GM12878 (cell line): ENCODE measurements around the gene LDLR. TPM values are rescaled to one million over a fixed set of nuclear protein-coding genes. Genes with fewer than 3 reads are reported as not detected.

Experiments
- ATAC-seq: fragments of 200-7000 bp; cut with Tn5 transposase; 3 replicates; pipeline ENCODE4 v1.9.1; 2020; ENCODE audit warnings: mild to moderate bottlenecking, moderate library complexity
- BruUV-seq: library from RNA; stranded (reverse); fragments of 400-500 nt; replicated peaks from 2 replicates; lab custom pipeline; 2021; lab: Mats Ljungman, UMichigan
- CTCF ChIA-PET: fragments of 300-600 bp; sonication (Branson Sonifier 250); formaldehyde crosslinking; extraction: SDS; loops from one replicate; lab custom pipeline; 2021; ENCODE audit warnings: inconsistent platforms; lab: Yijun Ruan, JAX
- POLR2A ChIA-PET: fragments of 350-600 bp; formaldehyde crosslinking; extraction: SDS; loops from one replicate; lab custom pipeline; 2021; ENCODE audit warnings: inconsistent platforms; lab: Charles Lee
- RAD21 ChIA-PET: fragments of 300-600 bp; sonication (Branson Sonifier 250); formaldehyde crosslinking; loops from one replicate; lab custom pipeline; 2023; ENCODE audit warnings: antibody characterized with exemption; ENCODE audit not compliant: unreplicated experiment; lab: Charles Lee
- SMC1A ChIA-PET: fragments of 300-600 bp; sonication (Branson Sonifier 250); formaldehyde crosslinking; loops from one replicate; lab custom pipeline; 2023; ENCODE audit not compliant: unreplicated experiment, uncharacterized antibody; lab: Charles Lee
- DNase-seq: peaks from one replicate; pipeline ENCODE4 v3.0.0-alpha.2; 2011; ENCODE audit warnings: low read depth, low spot score
- FAIRE-seq: peaks from 3 replicates; lab custom pipeline; 2011; peaks lifted over from hg19 to GRCh38; lab: Jason Lieb, UNC
- H2AFZ ChIP-seq: 2 replicates; pipeline ENCODE4 v1.6.0; 2011; ENCODE audit warnings: low read depth, low read length, control low read depth; ENCODE audit not compliant: control insufficient read depth
- H3K27ac ChIP-seq: 2 replicates; pipeline ENCODE4 v1.5.1; 2011; ENCODE audit warnings: control low read depth; ENCODE audit not compliant: control insufficient read depth, insufficient read depth
- H3K27me3 ChIP-seq, 2 experiments: replicated peaks in 1 of 2; 2 replicates each; pipeline versions ENCODE4 v1.6.0 to v1.6.1; 2011; ENCODE audit warnings: low read length in 1 of 2; ENCODE audit not compliant: control insufficient read depth in 2 of 2, insufficient read depth in 2 of 2
- H3K36me3 ChIP-seq, 2 experiments: 2 replicates each; pipeline ENCODE4 v1.5.1; 2011; ENCODE audit warnings: low read length in 1 of 2; ENCODE audit not compliant: control insufficient read depth in 2 of 2, insufficient read depth in 2 of 2
- H3K4me1 ChIP-seq: 2 replicates; pipeline ENCODE4 v1.6.1; 2011; ENCODE audit warnings: mild to moderate bottlenecking, low read length, moderate library complexity, mixed read lengths; ENCODE audit not compliant: control insufficient read depth, insufficient read depth
- H3K4me2 ChIP-seq: 2 replicates; pipeline ENCODE4 v1.6.0; 2011; ENCODE audit warnings: control low read depth; ENCODE audit not compliant: control insufficient read depth, insufficient read depth
- H3K4me3 ChIP-seq: fragments of 200-600 bp; sonication (generic); 2 replicates; pipeline ENCODE4 v1.5.1; 2016
- H3K79me2 ChIP-seq: 2 replicates; pipeline ENCODE4 v1.6.0; 2011; ENCODE audit warnings: low read length; ENCODE audit not compliant: control insufficient read depth, insufficient read depth
- H3K9ac ChIP-seq: 2 replicates; pipeline ENCODE4 v1.8.0; 2011; ENCODE audit warnings: low read length, control low read depth, mixed read lengths; ENCODE audit not compliant: control insufficient read depth, insufficient read depth
- H3K9me3 ChIP-seq: replicated peaks from 3 replicates; pipeline ENCODE4 v1.5.1; 2011; ENCODE audit warnings: mild to moderate bottlenecking, low read length; ENCODE audit not compliant: control insufficient read depth, insufficient read depth
- H4K20me1 ChIP-seq: 2 replicates; pipeline ENCODE4 v1.6.0; 2011; ENCODE audit not compliant: control insufficient read depth, insufficient read depth
- ATF3 ChIP-seq: IDR thresholded peaks from 2 replicates; pipeline ENCODE4 v1.6.1; 2011; ENCODE audit warnings: low read depth, mild to moderate bottlenecking, low read length, moderate library complexity, borderline replicate concordance; ENCODE audit errors: extremely low read depth
- BACH1 ChIP-seq: fragments of 450-650 bp; IDR thresholded peaks from 2 replicates; pipeline ENCODE4 v1.6.1; 2017; ENCODE audit warnings: mild to moderate bottlenecking, borderline replicate concordance
- CBX3 ChIP-seq: fragments of 200-600 bp; sonication (generic); IDR thresholded peaks from 2 replicates; pipeline ENCODE4 v1.6.1; 2016; ENCODE audit warnings: low read depth, borderline replicate concordance
- E4F1 ChIP-seq: fragments of 450-650 bp; IDR thresholded peaks from 2 replicates; pipeline ENCODE4 v1.6.1; 2018; ENCODE audit warnings: borderline replicate concordance, mild to moderate bottlenecking; ENCODE audit not compliant: partially characterized antibody
- IRF3 ChIP-seq: fragments of 450-650 bp; IDR thresholded peaks from 2 replicates; pipeline ENCODE4 v1.6.1; 2014; ENCODE audit warnings: mild to moderate bottlenecking
- JUND ChIP-seq: IDR thresholded peaks from 2 replicates; pipeline ENCODE4 v1.6.1; 2012; ENCODE audit warnings: low read depth, mild to moderate bottlenecking, low read length, improper control_type of control experiment, moderate library complexity
- MAX ChIP-seq: IDR thresholded peaks from 2 replicates; pipeline ENCODE4 v1.6.1; 2012; ENCODE audit warnings: low read depth, low read length, improper control_type of control experiment
- NFYA ChIP-seq: IDR thresholded peaks from 2 replicates; pipeline ENCODE4 v1.6.1; 2011; ENCODE audit warnings: low read depth, mild to moderate bottlenecking, low read length, improper control_type of control experiment, borderline replicate concordance
- PBX3 ChIP-seq: IDR thresholded peaks from 2 replicates; pipeline ENCODE4 v1.6.1; 2011; ENCODE audit warnings: mild to moderate bottlenecking, low read depth, low read length, moderate library complexity; ENCODE audit not compliant: insufficient replicate concordance
- POLR2AphosphoS5 ChIP-seq: IDR thresholded peaks from 2 replicates; pipeline ENCODE4 v1.6.1; 2011; ENCODE audit warnings: mild to moderate bottlenecking, low read length, inconsistent platforms
- RAD51 ChIP-seq: fragments of 450-650 bp; IDR thresholded peaks from 2 replicates; pipeline ENCODE4 v1.6.1; 2016; ENCODE audit warnings: moderate library complexity, mild to moderate bottlenecking, inconsistent platforms
- RFX5 ChIP-seq: IDR thresholded peaks from 2 replicates; pipeline ENCODE4 v1.6.1; 2011; ENCODE audit warnings: low read depth, low read length, improper control_type of control experiment
- SMARCA5 ChIP-seq: fragments of 450-650 bp; IDR thresholded peaks from 2 replicates; pipeline ENCODE4 v1.6.1; 2017; ENCODE audit warnings: mild to moderate bottlenecking
- YBX1 ChIP-seq: fragments of 450-650 bp; IDR thresholded peaks from 2 replicates; pipeline ENCODE4 v1.6.1; 2016; ENCODE audit warnings: antibody characterized with exemption
- ZNF384 ChIP-seq: IDR thresholded peaks from 2 replicates; pipeline ENCODE4 v1.6.1; 2012; ENCODE audit warnings: low read depth, mild to moderate bottlenecking, low read length, improper control_type of control experiment, borderline replicate concordance
- WGBS: methylation state at CpG from one replicate; pipeline ENCODE4 v1.1.6; 2016; ENCODE audit warnings: low lambda C conversion rate; ENCODE audit not compliant: insufficient replicate concordance, insufficient coverage; ENCODE audit errors: missing lambda C conversion rate; 5-methylcytosine and 5-hydroxymethylcytosine counted together
- in situ Hi-C: fragments of 300-500 bp; cut with MboI; formaldehyde crosslinking; loops from 9 replicates; pipeline ENCODE4 v1.14.3; 2018; ENCODE audit warnings: mixed read lengths
- intact Hi-C: fragments of 100-400 bp; cut with micrococcal nuclease; formaldehyde crosslinking; loops from one replicate; pipeline ENCODE4 v1.14.2; 2022; ENCODE audit not compliant: unreplicated experiment
- polyA plus RNA-seq, 11 experiments: library from polyadenylated mRNA; depleted of rRNA in 4 of 11; unstranded in 6 of 11; stranded (reverse) in 5 of 11; fragments of >200 nt; fragmentation: Nextera tagmentation in 4 of 11; fragmentation: Illumina TruSeq in 1 of 11; extraction: Ambion mirVana in 4 of 11; extraction: Trizol in 1 of 11; gene quantifications; 1 replicate in 1 of 11; 2 replicates in 10 of 11; pipeline versions ENCODE4 v1.2.1 to v1.2.3, GENCODE V29; 2011 to 2016; ENCODE audit warnings: inconsistent platforms in 2 of 11, missing spikeins in 2 of 11, low read depth in 1 of 11
- total RNA-seq, 4 experiments: library from RNA; depleted of rRNA in 3 of 4; stranded (reverse); fragments of >200 nt in 3 of 4; fragmentation: Illumina TruSeq in 1 of 4; extraction: Trizol in 1 of 4; gene quantifications; 2 replicates each; pipeline versions ENCODE4 v1.2.1 to v1.2.3, GENCODE V29; 2013 to 2021

LDLR gene
- total and polyA plus RNA-seq, 10 of the 15 experiments (the other 5 are each of a cell fraction or from before 2014, with no cell fraction given): 11.3 to 59.2 (median 27.3) TPM

- H3K4me3 ChIP-seq: peak within 1 kb of the TSS; percentile 95
- no peak for TF ChIP-seq ATF3
- TF ChIP-seq JUND: no peak
- TF ChIP-seq ZNF384: no peak
- TF ChIP-seq MAX: peak; percentile 54; the same call in 1 of the 2 replicates
- TF ChIP-seq PBX3: peak; percentile 98
- TF ChIP-seq SMARCA5: no peak
- peak; percentile 54; the same call in 1 of the 2 replicates for TF ChIP-seq RFX5
- TF ChIP-seq BACH1: no peak
- TF ChIP-seq POLR2AphosphoS5: peak; percentile 80
- TF ChIP-seq RAD51: no peak
- TF ChIP-seq YBX1: no peak
- peak; percentile 93 for TF ChIP-seq IRF3
- TF ChIP-seq CBX3: no peak
- peak; percentile 53 for TF ChIP-seq NFYA
- no peak for TF ChIP-seq E4F1
These were observed 66.3 kb downstream of the LDLR start, which contains the start of gene SPC24 for GRCh38 chr19:11155373-11156120. Gene SPC24 (minus strand): TSS chr19:11155782. CDS start chr19:11155776, 6 bp downstream.

More at GRCh38 chr19:11155373-11156120, 66.3 kb downstream of the LDLR start, which contains the start of gene SPC24:
- no peaks in the 10 kb centered on the region; the same call in 1 of the 2 replicates for H3K4me1 ChIP-seq
- peak; percentile 98 for FAIRE-seq
- peaks cover 26% of the 10 kb centered on the region for H3K79me2 ChIP-seq
- H3K9ac ChIP-seq: peak within 1 kb of the TSS; percentile 96
- ChIA-PET CTCF (interaction anchor here (1.0 to 2.9 kb wide), 5 partner anchors 30 to 283 kb away, joined by 3 to 14 read pairs (median 4); no protein-coding TSS in a partner anchor), SMC1A (interaction anchor here (0.6 to 2.4 kb wide), 7 partner anchors 10 to 219 kb away, joined by 3 to 7 read pairs (median 3); partner anchors contain the start of gene KANK2), POLR2A (interaction anchor here (0.7 to 1.8 kb wide), 7 partner anchors 9 to 327 kb away, joined by 3 to 8 read pairs (median 4); partner anchors contain the start of genes LDLR and RAB3D), RAD21 (interaction anchor here (0.8 to 1.2 kb wide), 3 partner anchors 17 to 120 kb away, joined by 3 read pairs; no protein-coding TSS in a partner anchor)
- H3K27ac ChIP-seq: peak within 1 kb of the TSS; percentile 91
- ATAC-seq: peak; percentile 99
- H2AFZ ChIP-seq: peak within 1 kb of the TSS; percentile 99
- intact Hi-C loops: loop anchor here (2.0 kb wide), 1 partner anchor 41 kb away; the partner anchor contains the start of gene KANK2
- BruUV-seq: no TSS peak
- H4K20me1 ChIP-seq: no peaks in the 10 kb centered on the region
- no peaks in the 10 kb centered on the region for H3K27me3 ChIP-seq
- DNase-seq: peak; percentile 94
- in situ Hi-C loops: no loop called here
- peak within 1 kb of the TSS; percentile 87 for H3K4me2 ChIP-seq
- no peaks in the 10 kb centered on the region for H3K36me3 ChIP-seq
- WGBS: under 1% methylated on average over 37 of the region's 50 CpGs
- H3K9me3 ChIP-seq: no peaks in the 10 kb centered on the region; the same call in 2 of the 3 replicates
